ENCODE measurements around the gene DPH3. TPM values are rescaled to one million over a fixed set of nuclear protein-coding genes. Genes with fewer than 3 reads are reported as not detected.

Gene DPH3
- total and polyA plus RNA-seq, 9 of the 15 experiments (the other 6 are each of a cell fraction or from before 2014, with no cell fraction given), result 15.9 to 131 (median 38.7) TPM

GRCh38 chr3:16258866-16259265 is 5.9 kb downstream of the DPH3 start (continued):
- TF ChIP-seq MAZ (CRISPR knock-in tag; conservative IDR thresholded peaks at IDR 0.05 in 1 of 2, IDR thresholded peaks at IDR 0.05 in 1 of 2), result no peak
- no peak for TF ChIP-seq TSC22D4 (tag; IDR thresholded peaks at IDR 0.05)

DNA sequence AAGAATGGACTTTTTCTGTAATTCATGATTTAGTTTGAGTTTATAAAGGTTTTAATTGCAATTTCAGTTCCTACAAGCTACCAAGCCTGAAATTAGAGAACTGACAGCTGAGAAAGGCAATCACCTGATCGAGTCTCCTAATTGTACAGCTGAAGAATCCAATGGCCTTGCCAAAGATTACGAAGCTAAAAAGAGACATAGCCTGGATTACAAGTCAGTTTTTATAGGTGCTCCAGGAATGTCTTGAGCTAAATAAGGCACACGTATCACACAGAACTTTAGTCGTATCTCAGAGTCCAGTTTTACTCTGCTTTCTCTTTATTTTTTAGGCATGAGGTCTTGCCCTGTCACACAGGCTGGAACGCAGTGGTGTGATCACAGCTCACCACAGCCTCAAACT is 6.6 kb downstream of the DPH3 start:
- no peak for TF ChIP-seq ZFP36 (IDR thresholded peaks at IDR 0.05; ENCODE audit: low read depth, low read length, partially characterized antibody)
- no peak for TF ChIP-seq TGIF2 (CRISPR knock-in tag; IDR thresholded peaks at IDR 0.05)
- TF ChIP-seq STAG1 (CRISPR knock-in tag; IDR thresholded peaks at IDR 0.05; ENCODE audit: borderline replicate concordance), result no peak
- no peak for TF ChIP-seq SREBF1 (IDR thresholded peaks at IDR 0.05; ENCODE audit: borderline replicate concordance, low read depth, low read length)
- TF ChIP-seq BCL6 (CRISPR knock-in tag; IDR thresholded peaks at IDR 0.05), result no peak
- no peak for TF ChIP-seq NR2F6 (CRISPR knock-in tag; IDR thresholded peaks at IDR 0.05)
- TF ChIP-seq KLF6 (CRISPR knock-in tag; IDR thresholded peaks at IDR 0.05; ENCODE audit: borderline replicate concordance), result no peak
- TF ChIP-seq HSF4 (CRISPR knock-in tag; IDR thresholded peaks at IDR 0.05; ENCODE audit: borderline replicate concordance), result no peak
- TF ChIP-seq ZSCAN32 (CRISPR knock-in tag; IDR thresholded peaks at IDR 0.05), result no peak
- no peak for TF ChIP-seq PRPF4 (IDR thresholded peaks at IDR 0.05; ENCODE audit: insufficient read depth, low read depth, low read length, poor library complexity, severe bottlenecking)
- TF ChIP-seq GATA2 (CRISPR knock-in tag; IDR thresholded peaks at IDR 0.05), result no peak
- peaks cover 2 to 5% of the 10 kb centered on the region in 2 experiments; a peak in 1 of 5 replicates for H3K27me3 ChIP-seq (ENCODE audit: control insufficient read depth in 2 of 2, insufficient read depth in 2 of 2, low read length in 2 of 2)
- ATAC-seq (no peak), FAIRE-seq (no peak), DNase-seq (ENCODE audit: extremely low read depth in 1 of 4, low spot score in 3 of 4) (no peak)
- no peak overlapping the region for H2AFZ ChIP-seq (ENCODE audit: low read depth, low read length)
- peaks cover 42% of the 10 kb centered on the region for H3K36me3 ChIP-seq (ENCODE audit: control insufficient read depth, insufficient read depth, low read length)
- no peaks in the 10 kb centered on the region for H3K9me3 ChIP-seq (replicated peaks; ENCODE audit: control insufficient read depth, insufficient read depth, low read depth, low read length)
- no peak overlapping the region for H3K9ac ChIP-seq (ENCODE audit: insufficient read depth in 1 of 2, low read depth in 2 of 2, low read length in 2 of 2)
- POLR2A ChIA-PET, result interaction anchor here (1.5 kb wide), 1 partner anchor 8 kb away, joined by 4 read pairs; no protein-coding TSS in a partner anchor
- intact Hi-C loops (cut with micrococcal nuclease), result no loop called here
- no peak overlapping the region for H3K4me3 ChIP-seq
- no TSS peak for BruUV-seq (replicated peaks)
- H3K79me2 ChIP-seq (ENCODE audit: control insufficient read depth, insufficient read depth, low read length), result peaks cover 12% of the 10 kb centered on the region
- no peaks in the 10 kb centered on the region for H4K20me1 ChIP-seq (replicated peaks; ENCODE audit: control insufficient read depth, insufficient read depth, low read length)
- CTCF ChIA-PET (ENCODE audit: low intra/inter-chr PET ratio), result no interaction called here
- H3K9me1 ChIP-seq (ENCODE audit: control insufficient read depth, insufficient read depth, low read length), result no peaks in the 10 kb centered on the region
- H3K4me2 ChIP-seq (ENCODE audit: insufficient read depth, low read length), result no peak overlapping the region
- in situ Hi-C loops (cut with MboI), result no loop called here
- 66% methylated on average over 5 of the region's 5 CpGs for WGBS (ENCODE audit: insufficient coverage, low coverage, missing lambda C conversion rate)
- no peaks in the 10 kb centered on the region; a peak in 1 of 5 replicates for H3K4me1 ChIP-seq (replicated peaks in 1 of 2; ENCODE audit: control insufficient read depth in 2 of 2, insufficient read depth in 2 of 2, low read length in 2 of 2)
- H3K27ac ChIP-seq (ENCODE audit: extremely low read depth, low read depth, low read length), result no peak overlapping the region

All from K562 (cell line).